Ammon's horn (tissue), 1 donor: Measurements from ENCODE around the gene BABAM1.

Experiments
- DNase-seq: peaks from one replicate; pipeline ENCODE4 v3.0.0-alpha.2; 2016; ENCODE audit warnings: low spot score

The BABAM1 gene

GRCh38 chr19:17324357-17325114 lies 57.3 kb downstream of the BABAM1 start:
- no peak for DNase-seq

GRCh38 chr19:17325133-17325532 lies 57.9 kb downstream of the BABAM1 start:
- DNase-seq, result no peak

- DNase-seq, result peak; percentile 79
Measured at GRCh38 chr19:17325881-17326594, 58.8 kb downstream of the BABAM1 start.

GRCh38 chr19:17326595-17326966 lies 59.3 kb downstream of the BABAM1 start:
- DNase-seq, result no peak

GRCh38 chr19:17327068-17327653 lies 59.9 kb downstream of the BABAM1 start:
- DNase-seq, result no peak

GRCh38 chr19:17327654-17328516 lies 60.6 kb downstream of the BABAM1 start:
- no peak for DNase-seq
